SKM-1 (cell line): ENCODE measurements around the gene TFPI.

ENCODE experiments used
- DNase-seq: peaks from one replicate; lab custom pipeline; 2025; ENCODE audit not compliant: unreplicated experiment; lab: John Stamatoyannopoulos, UW

Gene TFPI

DNA sequence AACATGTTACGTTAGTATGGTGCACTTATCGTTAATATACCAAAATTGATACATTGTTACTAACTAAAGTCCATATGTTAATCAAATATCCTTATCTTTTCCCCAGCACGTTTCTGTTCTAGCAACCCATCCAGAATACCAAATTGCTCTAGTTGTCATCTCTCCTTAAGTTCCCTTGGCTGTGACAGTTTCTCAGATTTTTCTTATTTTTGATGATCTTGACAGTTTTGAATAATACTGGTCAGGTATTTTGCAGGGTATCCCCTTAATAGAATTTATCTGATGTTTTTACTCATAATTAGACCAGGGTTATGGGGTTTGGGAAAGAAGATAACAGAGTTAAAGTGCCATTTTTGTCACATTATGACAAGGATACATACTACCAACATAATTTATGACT lies 47.8 kb downstream of the TFPI start:
- DNase-seq = no peak

DNA sequence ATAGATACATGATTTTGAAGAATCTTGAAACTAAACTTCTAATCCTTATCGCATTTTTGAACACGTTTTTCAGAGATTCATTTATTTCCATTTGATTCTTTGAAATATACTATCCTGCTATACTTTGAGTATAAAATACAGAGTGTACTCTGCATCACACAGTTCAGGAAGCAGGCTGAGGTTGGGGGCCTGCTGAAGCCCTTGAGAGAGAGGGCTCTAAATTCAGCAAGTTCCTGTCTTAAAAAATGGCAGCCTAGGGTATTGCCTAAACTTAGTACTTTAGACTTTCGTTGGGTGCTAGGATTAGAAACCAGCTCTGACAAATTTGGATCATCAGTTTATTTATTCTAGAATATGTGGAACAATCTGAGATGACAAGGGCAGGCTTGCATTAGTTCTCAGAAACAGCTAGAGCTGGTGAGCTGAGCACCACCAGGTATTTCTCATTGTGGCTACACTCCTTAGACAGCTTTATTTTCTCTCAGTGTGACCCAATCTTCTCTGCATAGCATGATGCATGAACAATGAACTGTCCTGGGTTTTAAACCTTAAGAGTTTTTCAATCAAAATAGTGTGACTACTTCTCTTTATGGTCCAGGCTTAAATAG lies 49.1 kb downstream of the TFPI start:
- DNase-seq = no peak

- DNase-seq = no peak
Observed at GRCh38 chr2:187504312-187504921, 49.8 kb downstream of the TFPI start.

GRCh38 chr2:187503700-187504099 lies 50.5 kb downstream of the TFPI start:
- no peak for DNase-seq

DNA sequence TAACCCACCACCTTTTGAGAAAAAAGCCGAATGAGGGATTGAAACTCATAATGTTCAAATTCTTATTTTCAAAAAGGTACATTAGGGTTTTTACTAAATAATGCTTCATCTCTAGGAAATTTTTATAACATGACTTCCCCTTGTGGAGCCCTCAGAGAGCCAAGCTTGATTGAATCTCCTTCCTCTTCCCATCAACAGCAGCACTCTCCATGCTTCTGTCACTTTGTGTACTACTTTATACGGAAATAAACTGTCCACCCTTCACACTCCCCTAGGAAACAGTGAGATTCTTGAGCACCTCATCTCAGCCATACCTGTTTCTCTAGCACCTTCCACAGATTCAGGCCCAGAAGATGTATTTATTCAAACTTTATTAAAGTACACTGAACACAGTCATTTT lies 51.8 kb downstream of the TFPI start:
- no peak for DNase-seq

GRCh38 chr2:187500585-187501359 lies 53.5 kb downstream of the TFPI start:
- no peak for DNase-seq

- peak; percentile 20 for DNase-seq
Observed at GRCh38 chr2:187499941-187500532, 54.2 kb downstream of the TFPI start.

GRCh38 chr2:187497858-187498463 lies 56.3 kb downstream of the TFPI start:
- no peak for DNase-seq

- DNase-seq = no peak
Observed at GRCh38 chr2:187497140-187497539, 57.1 kb downstream of the TFPI start.

DNA sequence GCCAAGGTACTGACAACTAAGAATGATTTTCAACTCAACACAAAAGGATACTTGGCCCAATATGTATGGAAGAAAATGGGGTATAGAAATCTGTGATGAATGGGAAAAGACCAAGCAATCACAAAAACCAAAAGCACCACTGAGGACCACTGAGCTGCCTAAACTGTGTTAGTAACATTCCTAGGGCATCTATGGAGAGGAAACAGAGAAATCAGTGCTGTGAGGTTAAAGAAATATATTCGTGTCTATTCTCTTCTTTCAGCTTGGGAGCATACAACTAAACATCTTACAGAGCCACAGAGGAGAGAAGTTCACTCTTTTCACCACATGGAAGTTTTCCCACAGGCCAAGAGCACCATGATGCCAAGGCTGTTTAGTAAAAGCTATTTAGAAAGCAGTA lies 58.9 kb downstream of the TFPI start:
- DNase-seq = no peak

GRCh38 chr2:187493877-187494568 lies 60.2 kb downstream of the TFPI start:
- DNase-seq = no peak

- no peak for DNase-seq
Observed at GRCh38 chr2:187493180-187493579, 61.1 kb downstream of the TFPI start.

GRCh38 chr2:187486241-187486640 lies 68.0 kb downstream of the TFPI start:
- DNase-seq = no peak

GRCh38 chr2:187485523-187485922 lies 68.7 kb downstream of the TFPI start:
- DNase-seq = no peak

DNA sequence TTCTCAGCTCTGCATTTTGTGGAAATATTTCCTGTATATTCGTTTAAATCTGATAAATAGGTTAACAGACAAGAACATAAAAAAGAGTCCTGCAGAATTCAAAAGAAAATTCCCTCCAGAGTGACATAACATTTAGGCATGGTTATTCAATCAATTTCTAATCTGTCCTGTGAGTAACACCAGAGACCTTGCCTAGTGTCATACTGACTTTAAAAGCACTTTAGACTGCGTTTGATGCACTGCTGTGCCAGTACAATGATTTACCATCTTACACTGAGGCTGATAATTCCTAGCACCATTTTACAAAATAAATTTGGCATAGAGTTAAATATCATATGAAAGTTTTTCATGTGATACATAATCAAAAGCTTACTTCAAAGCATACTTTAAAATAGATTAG lies 70.7 kb downstream of the TFPI start:
- DNase-seq = no peak

GRCh38 chr2:187482796-187483195 lies 71.4 kb downstream of the TFPI start:
- no peak for DNase-seq

- no peak for DNase-seq
Observed at GRCh38 chr2:187481543-187481942, 72.7 kb downstream of the TFPI start.

DNA sequence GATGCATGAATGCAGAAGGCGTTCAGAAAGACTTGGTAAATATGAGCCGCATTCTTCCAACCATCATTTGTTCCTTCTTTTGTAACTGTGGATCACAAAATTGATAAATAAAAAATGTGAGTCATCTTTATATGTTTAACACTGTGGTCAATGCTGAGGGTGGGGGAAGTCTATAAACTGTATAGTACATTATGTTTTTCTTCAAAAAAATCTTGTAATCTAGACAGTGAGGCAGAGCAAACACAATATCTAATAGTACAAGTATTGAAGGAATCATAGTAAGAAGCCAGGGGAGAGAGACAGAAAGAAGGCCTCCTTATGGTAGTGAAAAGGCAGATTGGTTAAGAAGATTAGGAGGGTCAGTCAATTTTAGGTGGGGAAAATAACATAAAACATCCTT lies 75.5 kb downstream of the TFPI start:
- DNase-seq = no peak

DNA sequence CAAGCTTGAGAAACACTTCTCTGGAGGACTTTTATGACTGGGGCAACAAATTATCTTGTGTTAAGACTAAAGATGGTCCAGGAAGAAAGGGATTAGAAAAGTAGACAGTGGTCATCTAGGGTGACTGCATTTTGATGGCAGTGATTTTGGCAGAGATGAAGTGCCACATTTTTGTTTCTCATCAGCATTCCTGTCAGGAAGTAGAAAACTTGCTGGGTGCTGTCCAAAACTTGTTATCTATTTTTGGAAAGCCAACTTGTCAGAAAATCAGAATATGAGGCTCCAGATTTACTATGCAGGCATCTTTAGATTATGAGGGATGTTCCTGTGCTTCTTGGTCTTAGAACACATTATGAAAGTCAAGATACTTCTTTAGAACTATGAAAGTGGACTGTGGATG lies 77.2 kb downstream of the TFPI start:
- DNase-seq = no peak

- DNase-seq = peak; percentile 52
Observed at GRCh38 chr2:187475499-187476248, 78.6 kb downstream of the TFPI start.
